HepG2 (cell line): ENCODE measurements around the gene PMVK. TPM values are rescaled to one million over a fixed set of nuclear protein-coding genes. Genes with fewer than 3 reads are reported as not detected.

Experiments
- DPF2 ChIP-seq: sonication (generic); formaldehyde crosslinking; IDR thresholded peaks from 2 replicates; pipeline ENCODE4 v1.4.0; 2020; ENCODE audit warnings: mild to moderate bottlenecking, low read depth, missing genetic modification reagents, borderline replicate concordance
- FOXK1 ChIP-seq: sonication (generic); formaldehyde crosslinking; IDR thresholded peaks from 2 replicates; pipeline ENCODE4 v1.4.0; 2020; ENCODE audit warnings: low read depth, missing genetic modification reagents, borderline replicate concordance
- HDAC2 ChIP-seq: sonication (generic); formaldehyde crosslinking; IDR thresholded peaks from 2 replicates; pipeline ENCODE4 v1.4.0; 2020; ENCODE audit warnings: missing genetic modification reagents
- ZKSCAN8 ChIP-seq: IDR thresholded peaks from 2 replicates; pipeline ENCODE4 v1.6.1; 2016; ENCODE audit warnings: borderline replicate concordance, missing genetic modification reagents, missing compliant biosample characterization
- ZNF619 ChIP-seq: sonication (generic); formaldehyde crosslinking; IDR thresholded peaks from 2 replicates; pipeline ENCODE4 v1.4.0; 2020; ENCODE audit warnings: mild to moderate bottlenecking, missing genetic modification reagents
- ZNF75D ChIP-seq: sonication (generic); formaldehyde crosslinking; IDR thresholded peaks from 2 replicates; pipeline ENCODE4 v1.8.1; 2023; ENCODE audit warnings: missing genetic modification reagents, mild to moderate bottlenecking, borderline replicate concordance
- ZNF788 ChIP-seq: sonication (generic); formaldehyde crosslinking; IDR thresholded peaks from 2 replicates; pipeline ENCODE4 v1.5.0; 2020; ENCODE audit warnings: mild to moderate bottlenecking, missing genetic modification reagents, borderline replicate concordance
- polyA plus RNA-seq, 8 experiments: library from polyadenylated mRNA; depleted of rRNA in 3 of 8; stranded (reverse) in 7 of 8; unstranded in 1 of 8; fragments of >200 nt; fragmentation: Illumina TruSeq in 4 of 8; extraction: Trizol in 4 of 8; gene quantifications; 2 replicates each; pipeline versions ENCODE4 v1.2.1 to v1.2.3, GENCODE V29; 2011 to 2016; ENCODE audit warnings: low read depth in 4 of 8, missing spikeins in 1 of 8, mixed read lengths in 1 of 8; ENCODE audit not compliant: insufficient read depth in 1 of 8
- total RNA-seq, 5 experiments: library from RNA; depleted of rRNA; stranded (reverse); fragments of >200 nt; fragmentation: Illumina TruSeq; extraction: Trizol; gene quantifications; 2 replicates each; pipeline ENCODE4 v1.2.3, GENCODE V29; 2016; ENCODE audit warnings: low read depth in 1 of 5
- TF ChIP-seq, protein P1 (sequence below): sonication (generic); formaldehyde crosslinking; IDR thresholded peaks from 2 replicates; pipeline ENCODE4 v1.5.1; 2020; ENCODE audit warnings: mild to moderate bottlenecking, missing genetic modification reagents, borderline replicate concordance
- TF ChIP-seq, protein P2 (sequence below): sonication (generic); formaldehyde crosslinking; IDR thresholded peaks from 2 replicates; pipeline ENCODE4 v1.5.1; 2020; ENCODE audit warnings: mild to moderate bottlenecking, missing genetic modification reagents, moderate library complexity
- TF ChIP-seq, protein P3 (sequence below): sonication (generic); formaldehyde crosslinking; IDR thresholded peaks from 2 replicates; pipeline ENCODE4 v1.4.0; 2020; ENCODE audit warnings: low read depth, missing genetic modification reagents
- TF ChIP-seq, protein P4 (sequence below): sonication (generic); formaldehyde crosslinking; IDR thresholded peaks from 2 replicates; pipeline ENCODE4 v1.5.0; 2020; ENCODE audit warnings: mild to moderate bottlenecking, missing genetic modification reagents, borderline replicate concordance
- TF ChIP-seq, protein P5 (sequence below): sonication (generic); formaldehyde crosslinking; IDR thresholded peaks from 2 replicates; pipeline ENCODE4 v1.5.1; 2020; ENCODE audit warnings: missing genetic modification reagents, mild to moderate bottlenecking, borderline replicate concordance

The PMVK gene
- total and polyA plus RNA-seq, 2 of the 13 experiments (the other 11 are each of a cell fraction or from before 2014, with no cell fraction given) = 3.9 to 12.6 TPM

DNA sequence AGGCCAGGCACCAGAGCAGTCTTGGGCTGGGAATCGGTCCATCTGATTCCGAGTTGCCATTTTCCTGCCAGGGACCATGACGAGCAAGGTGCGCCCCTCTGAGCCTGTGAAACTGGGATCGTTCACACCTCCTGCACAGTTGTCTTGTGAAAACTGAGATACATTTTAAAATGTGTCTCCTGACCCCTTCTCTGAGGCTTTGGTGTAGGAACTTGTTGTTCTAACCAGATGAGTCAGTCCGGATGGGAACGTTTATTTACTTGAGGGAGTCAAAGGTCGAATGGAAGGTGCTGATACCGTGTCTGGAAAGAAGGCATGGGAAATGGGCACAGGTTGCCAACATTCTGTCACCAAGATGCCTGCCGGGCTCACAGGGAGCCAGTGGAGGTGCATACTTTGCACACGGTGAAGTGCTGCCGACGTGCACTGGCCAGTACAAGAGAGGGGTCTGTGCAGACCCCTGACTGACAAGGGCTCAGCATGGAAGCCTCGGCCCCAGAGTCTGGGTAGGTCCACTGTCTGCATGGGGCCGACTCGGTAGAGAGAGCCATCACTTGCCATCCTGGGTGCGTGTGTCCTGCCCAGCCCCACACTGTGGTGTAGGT lies 59.0 kb downstream of the PMVK start (continued):
- TF ChIP-seq, protein P1, sequence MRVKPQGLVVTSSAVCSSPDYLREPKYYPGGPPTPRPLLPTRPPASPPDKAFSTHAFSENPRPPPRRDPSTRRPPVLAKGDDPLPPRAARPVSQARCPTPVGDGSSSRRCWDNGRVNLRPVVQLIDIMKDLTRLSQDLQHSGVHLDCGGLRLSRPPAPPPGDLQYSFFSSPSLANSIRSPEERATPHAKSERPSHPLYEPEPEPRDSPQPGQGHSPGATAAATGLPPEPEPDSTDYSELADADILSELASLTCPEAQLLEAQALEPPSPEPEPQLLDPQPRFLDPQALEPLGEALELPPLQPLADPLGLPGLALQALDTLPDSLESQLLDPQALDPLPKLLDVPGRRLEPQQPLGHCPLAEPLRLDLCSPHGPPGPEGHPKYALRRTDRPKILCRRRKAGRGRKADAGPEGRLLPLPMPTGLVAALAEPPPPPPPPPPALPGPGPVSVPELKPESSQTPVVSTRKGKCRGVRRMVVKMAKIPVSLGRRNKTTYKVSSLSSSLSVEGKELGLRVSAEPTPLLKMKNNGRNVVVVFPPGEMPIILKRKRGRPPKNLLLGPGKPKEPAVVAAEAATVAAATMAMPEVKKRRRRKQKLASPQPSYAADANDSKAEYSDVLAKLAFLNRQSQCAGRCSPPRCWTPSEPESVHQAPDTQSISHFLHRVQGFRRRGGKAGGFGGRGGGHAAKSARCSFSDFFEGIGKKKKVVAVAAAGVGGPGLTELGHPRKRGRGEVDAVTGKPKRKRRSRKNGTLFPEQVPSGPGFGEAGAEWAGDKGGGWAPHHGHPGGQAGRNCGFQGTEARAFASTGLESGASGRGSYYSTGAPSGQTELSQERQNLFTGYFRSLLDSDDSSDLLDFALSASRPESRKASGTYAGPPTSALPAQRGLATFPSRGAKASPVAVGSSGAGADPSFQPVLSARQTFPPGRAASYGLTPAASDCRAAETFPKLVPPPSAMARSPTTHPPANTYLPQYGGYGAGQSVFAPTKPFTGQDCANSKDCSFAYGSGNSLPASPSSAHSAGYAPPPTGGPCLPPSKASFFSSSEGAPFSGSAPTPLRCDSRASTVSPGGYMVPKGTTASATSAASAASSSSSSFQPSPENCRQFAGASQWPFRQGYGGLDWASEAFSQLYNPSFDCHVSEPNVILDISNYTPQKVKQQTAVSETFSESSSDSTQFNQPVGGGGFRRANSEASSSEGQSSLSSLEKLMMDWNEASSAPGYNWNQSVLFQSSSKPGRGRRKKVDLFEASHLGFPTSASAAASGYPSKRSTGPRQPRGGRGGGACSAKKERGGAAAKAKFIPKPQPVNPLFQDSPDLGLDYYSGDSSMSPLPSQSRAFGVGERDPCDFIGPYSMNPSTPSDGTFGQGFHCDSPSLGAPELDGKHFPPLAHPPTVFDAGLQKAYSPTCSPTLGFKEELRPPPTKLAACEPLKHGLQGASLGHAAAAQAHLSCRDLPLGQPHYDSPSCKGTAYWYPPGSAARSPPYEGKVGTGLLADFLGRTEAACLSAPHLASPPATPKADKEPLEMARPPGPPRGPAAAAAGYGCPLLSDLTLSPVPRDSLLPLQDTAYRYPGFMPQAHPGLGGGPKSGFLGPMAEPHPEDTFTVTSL (CRISPR knock-in tag) = peak; percentile 23; the same call in 1 of the 2 replicates
- TF ChIP-seq, protein P2, sequence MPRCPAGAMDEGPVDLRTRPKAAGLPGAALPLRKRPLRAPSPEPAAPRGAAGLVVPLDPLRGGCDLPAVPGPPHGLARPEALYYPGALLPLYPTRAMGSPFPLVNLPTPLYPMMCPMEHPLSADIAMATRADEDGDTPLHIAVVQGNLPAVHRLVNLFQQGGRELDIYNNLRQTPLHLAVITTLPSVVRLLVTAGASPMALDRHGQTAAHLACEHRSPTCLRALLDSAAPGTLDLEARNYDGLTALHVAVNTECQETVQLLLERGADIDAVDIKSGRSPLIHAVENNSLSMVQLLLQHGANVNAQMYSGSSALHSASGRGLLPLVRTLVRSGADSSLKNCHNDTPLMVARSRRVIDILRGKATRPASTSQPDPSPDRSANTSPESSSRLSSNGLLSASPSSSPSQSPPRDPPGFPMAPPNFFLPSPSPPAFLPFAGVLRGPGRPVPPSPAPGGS (CRISPR knock-in tag) = peak; percentile 38; the same call in 1 of the 2 replicates
- TF ChIP-seq, protein P3, sequence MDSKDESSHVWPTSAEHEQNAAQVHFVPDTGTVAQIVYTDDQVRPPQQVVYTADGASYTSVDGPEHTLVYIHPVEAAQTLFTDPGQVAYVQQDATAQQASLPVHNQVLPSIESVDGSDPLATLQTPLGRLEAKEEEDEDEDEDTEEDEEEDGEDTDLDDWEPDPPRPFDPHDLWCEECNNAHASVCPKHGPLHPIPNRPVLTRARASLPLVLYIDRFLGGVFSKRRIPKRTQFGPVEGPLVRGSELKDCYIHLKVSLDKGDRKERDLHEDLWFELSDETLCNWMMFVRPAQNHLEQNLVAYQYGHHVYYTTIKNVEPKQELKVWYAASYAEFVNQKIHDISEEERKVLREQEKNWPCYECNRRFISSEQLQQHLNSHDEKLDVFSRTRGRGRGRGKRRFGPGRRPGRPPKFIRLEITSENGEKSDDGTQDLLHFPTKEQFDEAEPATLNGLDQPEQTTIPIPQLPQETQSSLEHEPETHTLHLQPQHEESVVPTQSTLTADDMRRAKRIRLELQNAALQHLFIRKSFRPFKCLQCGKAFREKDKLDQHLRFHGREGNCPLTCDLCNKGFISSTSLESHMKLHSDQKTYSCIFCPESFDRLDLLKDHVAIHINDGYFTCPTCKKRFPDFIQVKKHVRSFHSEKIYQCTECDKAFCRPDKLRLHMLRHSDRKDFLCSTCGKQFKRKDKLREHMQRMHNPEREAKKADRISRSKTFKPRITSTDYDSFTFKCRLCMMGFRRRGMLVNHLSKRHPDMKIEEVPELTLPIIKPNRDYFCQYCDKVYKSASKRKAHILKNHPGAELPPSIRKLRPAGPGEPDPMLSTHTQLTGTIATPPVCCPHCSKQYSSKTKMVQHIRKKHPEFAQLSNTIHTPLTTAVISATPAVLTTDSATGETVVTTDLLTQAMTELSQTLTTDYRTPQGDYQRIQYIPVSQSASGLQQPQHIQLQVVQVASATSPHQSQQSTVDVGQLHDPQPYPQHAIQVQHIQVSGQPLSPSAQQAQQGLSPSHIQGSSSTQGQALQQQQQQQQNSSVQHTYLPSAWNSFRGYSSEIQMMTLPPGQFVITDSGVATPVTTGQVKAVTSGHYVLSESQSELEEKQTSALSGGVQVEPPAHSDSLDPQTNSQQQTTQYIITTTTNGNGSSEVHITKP (CRISPR knock-in tag) = 0 out of 2 replicates have a peak, but pooled peaks have one; percentile 17
- TF ChIP-seq ZNF619 (CRISPR knock-in tag) (no peak), HDAC2 (CRISPR knock-in tag) (peak; percentile 43), FOXK1 (CRISPR knock-in tag) (peak; percentile 41; the same call in 1 of the 2 replicates), ZNF75D (CRISPR knock-in tag) (no peak), ZKSCAN8 (CRISPR knock-in tag) (peak; percentile 54; the same call in 1 of the 2 replicates), DPF2 (CRISPR knock-in tag) (peak; percentile 88; the same call in 1 of the 2 replicates), ZNF788 (CRISPR knock-in tag) (0 out of 2 replicates have a peak, but pooled peaks have one; percentile 18)
- TF ChIP-seq, protein P4, sequence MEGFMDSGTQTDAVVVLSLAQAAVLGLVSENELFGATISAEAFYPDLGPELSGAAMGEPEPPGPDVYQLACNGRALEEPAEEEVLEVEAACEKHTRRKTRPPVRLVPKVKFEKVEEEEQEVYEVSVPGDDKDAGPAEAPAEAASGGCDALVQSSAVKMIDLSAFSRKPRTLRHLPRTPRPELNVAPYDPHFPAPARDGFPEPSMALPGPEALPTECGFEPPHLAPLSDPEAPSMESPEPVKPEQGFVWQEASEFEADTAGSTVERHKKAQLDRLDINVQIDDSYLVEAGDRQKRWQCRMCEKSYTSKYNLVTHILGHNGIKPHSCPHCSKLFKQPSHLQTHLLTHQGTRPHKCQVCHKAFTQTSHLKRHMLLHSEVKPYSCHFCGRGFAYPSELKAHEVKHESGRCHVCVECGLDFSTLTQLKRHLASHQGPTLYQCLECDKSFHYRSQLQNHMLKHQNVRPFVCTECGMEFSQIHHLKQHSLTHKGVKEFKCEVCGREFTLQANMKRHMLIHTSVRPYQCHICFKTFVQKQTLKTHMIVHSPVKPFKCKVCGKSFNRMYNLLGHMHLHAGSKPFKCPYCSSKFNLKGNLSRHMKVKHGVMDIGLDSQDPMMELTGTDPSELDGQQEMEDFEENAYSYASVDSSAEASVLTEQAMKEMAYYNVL (CRISPR knock-in tag) = no peak
- TF ChIP-seq, protein P5, sequence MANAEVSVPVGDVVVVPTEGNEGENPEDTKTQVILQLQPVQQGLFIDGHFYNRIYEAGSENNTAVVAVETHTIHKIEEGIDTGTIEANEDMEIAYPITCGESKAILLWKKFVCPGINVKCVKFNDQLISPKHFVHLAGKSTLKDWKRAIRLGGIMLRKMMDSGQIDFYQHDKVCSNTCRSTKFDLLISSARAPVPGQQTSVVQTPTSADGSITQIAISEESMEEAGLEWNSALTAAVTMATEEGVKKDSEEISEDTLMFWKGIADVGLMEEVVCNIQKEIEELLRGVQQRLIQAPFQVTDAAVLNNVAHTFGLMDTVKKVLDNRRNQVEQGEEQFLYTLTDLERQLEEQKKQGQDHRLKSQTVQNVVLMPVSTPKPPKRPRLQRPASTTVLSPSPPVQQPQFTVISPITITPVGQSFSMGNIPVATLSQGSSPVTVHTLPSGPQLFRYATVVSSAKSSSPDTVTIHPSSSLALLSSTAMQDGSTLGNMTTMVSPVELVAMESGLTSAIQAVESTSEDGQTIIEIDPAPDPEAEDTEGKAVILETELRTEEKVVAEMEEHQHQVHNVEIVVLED (CRISPR knock-in tag) = peak; percentile 32; the same call in 1 of the 2 replicates
